NCI-H1436 (cell line): ENCODE measurements around the gene CCDC12.

Experiments used
- DNase-seq: peaks from one replicate; lab custom pipeline; 2025; lab: John Stamatoyannopoulos, UW

CCDC12 gene

DNA sequence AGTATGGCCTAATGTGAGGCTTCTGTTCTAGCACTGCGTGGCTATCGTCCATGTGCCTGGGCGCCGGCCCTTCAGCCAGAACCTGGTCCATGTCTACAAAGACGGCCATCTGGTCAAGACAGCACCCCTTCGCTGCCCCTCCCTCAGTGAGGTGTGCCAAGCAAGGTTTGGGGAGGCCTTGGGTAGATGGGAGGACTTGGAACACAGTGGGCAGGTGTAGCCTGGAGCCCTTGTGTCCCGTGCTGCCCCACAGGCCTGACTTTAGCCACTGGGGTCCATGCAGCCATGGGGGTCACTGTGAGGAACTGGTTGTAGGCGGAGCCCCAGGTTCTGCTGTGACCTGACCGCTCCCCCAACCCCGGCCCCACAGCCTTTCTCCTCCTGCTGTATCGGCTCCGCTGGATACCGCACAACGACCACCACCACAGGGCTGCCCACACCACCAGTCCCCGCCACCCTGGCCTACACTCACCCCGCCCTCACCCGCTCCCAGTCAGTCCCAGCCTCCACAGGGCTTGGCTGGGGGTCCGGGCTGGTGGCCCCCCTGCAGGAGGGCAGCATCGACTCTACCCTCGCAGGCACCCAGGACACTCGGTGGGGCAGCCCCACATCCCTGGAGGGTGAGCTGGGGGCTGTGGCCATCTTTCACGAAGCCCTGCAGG, 19.5 kb upstream of the CCDC12 start:
- DNase-seq, result no peak

DNA sequence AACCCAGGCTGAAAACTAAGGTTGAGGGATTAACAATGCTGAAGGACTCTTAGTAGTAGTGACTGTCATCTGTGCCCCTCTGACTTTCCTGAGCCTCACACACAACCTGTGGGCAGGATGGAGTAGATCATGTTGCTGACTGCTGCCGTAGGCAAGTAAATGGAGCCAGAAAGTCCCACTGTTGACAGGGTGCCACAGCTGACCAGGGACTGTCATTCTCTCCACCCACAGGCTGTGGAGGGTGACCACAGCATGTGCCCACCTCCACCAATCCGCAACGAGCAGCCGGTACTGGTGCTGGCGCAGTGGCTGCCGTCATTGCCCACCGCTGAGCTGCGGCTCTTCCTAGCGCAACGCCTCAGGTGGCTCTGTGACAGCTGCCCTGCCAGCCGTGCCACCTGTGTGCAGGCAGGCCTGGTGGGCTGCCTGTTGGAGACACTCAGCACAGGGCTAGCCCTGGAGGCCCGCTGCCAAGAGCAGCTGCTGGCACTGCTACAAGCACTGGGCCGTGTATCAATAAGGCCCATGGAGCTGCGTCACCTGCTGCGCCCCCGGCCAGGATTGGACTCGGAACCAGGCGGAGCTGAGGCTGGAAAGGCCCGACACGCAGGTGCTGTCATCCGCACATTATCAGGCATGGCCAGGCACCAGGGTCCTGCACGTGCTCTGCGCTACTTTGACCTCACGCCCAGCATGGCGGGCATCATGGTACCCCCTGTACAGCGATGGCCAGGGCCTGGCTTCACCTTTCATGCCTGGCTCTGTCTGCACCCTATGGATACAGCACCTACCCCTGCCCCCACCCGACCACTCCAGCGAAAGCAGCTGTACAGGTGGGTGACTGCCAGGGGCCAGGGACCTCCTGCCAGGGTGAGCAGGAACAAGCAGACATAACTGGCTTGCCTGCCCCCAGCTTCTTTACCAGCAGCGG, 18.5 kb upstream of the CCDC12 start:
- no peak for DNase-seq

DNA sequence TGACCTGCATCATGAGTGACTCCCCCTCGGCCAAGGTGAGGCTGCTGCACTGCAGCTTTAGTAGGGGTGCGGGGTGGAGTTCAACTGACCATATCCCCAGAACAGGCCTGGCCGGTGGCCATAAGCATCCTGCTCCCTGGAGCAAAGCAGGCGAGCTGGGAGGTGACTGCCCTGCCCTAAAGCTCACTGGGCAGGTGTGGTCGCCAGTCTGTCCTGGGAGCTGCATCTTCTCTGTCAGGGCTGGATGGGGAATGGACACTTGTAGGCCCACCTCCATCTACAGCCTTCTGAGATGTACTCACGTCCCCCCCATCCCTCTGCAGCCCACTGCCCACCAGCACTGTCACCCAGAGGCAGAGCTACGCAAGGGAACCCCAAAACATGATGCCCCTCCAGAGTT, 17.4 kb upstream of the CCDC12 start:
- no peak for DNase-seq

DNA sequence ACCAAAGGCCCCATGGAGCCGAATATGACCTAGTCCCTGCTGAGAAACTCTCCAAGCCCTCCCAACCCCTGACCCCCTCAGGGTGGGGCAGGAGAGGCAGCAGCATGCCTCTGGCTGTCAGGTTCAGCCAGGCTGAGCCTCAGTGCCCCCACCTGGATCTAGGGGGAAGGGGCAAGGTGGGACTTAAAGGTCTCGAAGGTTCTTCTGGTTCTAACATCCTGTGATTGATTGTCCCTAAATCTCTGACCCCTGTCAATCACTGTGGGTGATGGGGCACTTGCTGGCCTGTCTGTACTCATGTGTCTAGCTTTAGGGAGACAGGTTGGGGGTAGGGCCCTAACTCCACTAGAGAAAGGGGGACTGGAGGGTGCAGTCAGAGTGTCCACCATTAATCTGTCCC, 16.7 kb upstream of the CCDC12 start:
- DNase-seq, result no peak

DNA sequence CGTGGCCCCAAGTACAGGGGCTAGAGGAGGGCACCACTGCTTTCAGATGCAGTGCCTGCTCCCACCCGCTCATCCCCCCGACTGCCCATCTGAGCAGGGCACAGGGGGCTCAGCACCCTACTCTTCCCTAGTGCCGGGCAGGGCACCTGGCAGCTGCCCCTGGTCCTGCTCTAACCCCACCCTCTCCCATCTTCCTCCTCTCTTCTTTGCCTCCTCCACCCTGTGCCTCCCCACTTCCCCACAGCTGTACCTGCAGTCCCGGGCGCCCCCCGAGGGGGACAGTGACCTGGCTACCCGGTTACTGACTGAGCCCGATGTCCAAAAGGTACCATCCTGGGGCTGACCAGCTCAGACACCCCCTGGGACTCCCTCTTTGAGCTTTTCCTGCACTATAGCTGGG, 15.7 kb upstream of the CCDC12 start:
- no peak for DNase-seq

DNA sequence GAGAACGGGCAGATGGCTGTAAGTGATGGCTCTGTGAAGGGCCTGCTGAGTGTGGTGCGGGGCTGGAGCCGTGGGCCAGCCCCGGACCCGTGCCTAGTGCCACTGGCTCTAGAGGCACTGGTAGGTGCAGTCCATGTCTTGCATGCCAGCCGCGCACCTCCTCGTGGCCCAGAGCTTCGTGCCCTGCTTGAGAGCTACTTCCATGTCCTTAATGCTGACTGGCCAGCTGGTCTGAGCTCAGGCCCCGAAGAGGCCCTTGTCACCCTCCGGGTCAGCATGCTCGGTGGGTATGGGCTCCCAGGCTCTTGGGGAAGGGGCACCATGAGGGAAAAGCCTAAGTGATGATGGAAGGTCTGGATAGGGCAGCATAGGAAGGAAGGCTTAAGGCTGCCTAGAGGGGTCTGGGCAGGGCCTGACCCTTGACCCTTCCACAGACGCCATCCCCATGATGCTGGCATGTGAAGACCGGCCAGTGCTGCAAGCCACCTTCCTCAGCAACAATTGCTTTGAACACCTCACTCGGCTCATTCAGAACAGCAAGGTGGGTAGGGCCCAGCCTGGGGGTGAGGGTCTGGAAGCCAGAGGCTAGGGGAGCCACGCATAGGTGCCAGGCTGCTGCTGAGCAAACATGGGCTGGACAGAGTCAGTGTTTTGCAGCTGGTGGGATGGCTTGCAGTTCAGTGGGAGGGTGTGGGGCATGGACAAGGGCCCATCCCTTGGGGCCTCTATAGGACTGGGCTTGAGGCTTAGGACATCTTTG, 15.0 kb upstream of the CCDC12 start:
- DNase-seq, result no peak

DNA sequence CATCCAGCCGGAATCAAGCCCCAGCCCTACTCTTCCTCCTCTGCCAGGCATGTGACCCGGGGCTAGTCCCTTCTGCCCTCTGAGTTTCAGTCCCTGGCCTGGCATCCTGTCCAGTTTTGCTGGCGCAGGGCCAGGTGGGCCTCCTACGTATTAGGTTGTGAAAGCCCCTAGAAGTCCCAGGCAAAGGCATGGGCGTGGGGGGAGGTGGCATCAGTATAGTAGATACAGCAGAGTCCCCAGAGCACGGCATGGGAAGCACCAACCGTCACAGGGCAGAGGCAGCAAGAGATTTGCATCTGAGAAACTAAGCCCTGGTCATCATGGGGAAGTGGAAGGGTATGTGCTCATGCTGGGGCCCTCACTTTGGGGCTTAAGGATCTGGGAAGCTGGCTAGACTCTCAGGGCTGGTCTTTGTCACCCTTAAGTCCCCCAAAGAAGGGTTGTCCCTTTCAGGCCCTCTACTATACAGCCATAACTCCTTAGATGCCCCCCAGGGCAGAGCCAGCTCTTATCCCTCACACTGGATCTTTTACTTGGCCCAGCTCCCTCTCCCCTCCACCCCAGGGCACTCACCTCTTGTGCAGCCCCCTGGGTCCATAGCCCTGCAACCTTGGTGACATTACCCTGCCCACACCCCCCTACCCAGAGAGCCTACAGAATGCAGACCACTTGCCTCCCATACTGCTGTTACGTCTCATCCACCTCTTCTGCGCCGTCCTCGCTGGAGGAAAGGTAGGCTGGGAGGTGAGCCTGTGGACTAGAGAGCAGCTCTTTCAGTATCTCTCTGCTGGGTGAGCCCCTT, 14.2 kb upstream of the CCDC12 start:
- DNase-seq, result no peak

DNA sequence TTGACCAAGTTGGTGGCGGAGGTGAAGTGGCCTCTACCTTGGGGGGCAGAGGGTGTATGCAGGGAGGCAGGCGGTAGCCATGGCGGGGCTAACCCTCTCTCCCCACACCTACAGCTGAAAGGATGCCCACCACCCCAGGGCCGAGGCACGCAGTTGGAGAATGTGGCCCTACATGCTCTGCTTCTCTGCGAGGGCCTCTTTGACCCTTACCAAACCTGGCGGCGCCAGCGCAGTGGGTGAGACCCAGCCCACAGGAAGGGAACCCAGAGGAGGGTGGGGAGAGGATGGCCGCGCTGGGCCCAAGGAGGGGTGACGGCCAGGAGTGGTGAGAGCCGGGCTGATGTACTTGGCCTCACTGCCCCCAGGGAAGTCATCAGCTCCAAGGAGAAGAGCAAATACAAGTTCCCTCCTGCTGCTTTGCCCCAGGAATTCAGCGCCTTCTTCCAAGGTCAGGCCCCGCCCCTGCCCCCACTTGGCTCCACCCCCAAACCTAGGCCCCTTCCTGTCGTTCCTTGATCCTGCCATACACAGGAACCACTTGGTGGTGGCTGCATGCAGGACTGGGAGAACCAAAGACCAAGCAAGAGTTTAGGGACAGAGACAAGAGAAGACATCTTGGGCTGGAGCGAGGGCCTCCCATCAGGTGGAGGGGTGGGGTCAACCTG, 12.7 kb upstream of the CCDC12 start:
- DNase-seq, result no peak

DNA sequence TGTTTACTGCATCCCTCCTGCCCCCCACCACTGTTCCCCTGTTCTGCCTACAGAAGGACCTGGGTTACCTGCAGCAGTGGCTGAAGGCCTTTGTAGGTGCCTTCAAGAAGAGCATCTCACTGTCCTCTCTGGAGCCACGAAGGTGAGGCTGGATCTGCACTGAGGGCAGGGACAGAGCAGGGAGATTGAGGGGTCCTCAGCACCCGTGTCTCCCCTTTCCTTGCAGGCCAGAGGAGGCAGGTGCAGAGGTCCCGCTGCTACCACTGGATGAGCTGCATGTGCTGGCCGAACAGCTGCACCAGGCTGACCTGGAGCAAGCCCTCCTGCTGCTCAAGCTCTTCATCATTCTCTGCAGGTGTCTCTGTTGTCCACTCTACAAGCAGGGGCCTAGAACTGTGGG, 12.1 kb upstream of the CCDC12 start:
- no peak for DNase-seq

DNA sequence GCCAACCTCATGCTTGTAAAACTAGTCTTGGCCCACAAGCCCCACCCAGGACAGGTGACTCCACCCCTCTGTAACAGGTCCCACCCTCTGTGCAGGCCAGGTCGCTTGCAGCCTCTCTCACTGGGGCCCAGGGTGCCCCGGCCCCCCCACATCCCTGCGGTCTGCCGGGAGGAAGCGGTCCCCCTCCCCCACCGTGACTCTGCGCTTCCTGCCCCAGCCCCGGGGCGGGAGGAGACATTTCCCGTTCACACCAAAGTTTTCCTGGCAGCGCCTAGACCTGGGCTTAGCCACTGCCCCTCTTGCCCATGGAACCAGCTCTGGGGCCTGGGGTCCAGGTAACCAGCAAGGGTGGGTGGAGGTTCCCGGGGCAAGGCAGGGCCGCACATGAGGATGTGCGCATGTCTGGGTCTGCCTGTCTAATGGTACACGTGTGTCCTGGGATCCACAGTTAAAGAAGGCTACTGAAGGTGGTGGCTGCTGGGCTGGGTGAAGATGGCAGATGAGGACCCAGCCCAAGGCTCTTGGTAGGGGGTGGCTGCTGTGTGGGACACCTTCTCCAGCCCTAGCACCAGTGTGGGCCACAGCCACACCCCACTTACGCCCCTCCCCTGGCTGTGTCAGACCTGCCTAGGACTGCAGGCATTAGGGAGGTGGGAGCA, 11.3 kb upstream of the CCDC12 start:
- DNase-seq, result no peak

DNA sequence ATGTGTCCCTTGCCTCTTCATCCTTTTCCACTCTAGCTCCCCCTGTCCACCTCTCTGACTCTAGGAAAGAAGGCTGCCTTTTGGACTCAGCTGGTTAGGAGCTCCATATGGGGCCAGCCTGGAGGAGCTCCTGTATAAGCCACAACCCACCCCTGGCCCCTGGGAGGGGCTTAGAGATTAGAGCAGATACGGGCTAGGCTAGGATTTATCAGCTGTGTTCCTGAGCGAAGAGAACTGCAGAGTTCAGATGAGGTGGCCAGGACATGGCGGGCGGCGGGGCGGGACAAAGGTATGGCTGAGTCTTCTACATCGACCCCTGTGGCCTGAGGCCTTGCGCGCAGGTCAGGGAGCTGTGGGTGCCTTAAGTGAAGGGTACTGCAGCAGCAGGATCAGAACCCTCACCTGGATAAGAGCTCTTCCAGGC, 10.8 kb upstream of the CCDC12 start:
- no peak for DNase-seq

DNA sequence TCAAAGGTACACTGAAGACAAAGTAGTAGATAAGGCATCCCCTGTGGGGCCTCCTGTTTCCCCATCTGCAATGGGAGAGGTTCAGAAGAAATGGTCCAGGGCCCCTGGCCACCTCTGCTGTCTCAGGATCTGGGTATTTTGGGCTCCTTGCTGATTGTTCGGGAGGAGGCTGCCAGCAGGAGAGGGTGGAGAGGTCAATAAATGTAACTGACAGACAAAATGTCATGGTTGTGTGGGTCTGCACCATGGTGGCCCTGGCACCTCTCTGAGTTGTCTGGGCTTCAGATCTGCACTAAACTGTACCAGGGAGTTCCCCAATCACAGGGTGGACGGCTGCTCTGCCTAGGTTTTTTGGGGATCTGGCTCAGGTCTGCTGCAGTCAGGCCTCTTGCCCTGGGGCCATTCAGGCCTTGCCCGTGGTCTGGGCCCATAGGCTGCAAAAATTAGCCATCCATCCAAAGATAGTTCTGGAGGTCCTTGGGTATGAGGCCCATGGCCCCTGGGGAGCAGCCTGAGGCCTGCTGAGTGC, 10.3 kb upstream of the CCDC12 start:
- DNase-seq, result no peak

DNA sequence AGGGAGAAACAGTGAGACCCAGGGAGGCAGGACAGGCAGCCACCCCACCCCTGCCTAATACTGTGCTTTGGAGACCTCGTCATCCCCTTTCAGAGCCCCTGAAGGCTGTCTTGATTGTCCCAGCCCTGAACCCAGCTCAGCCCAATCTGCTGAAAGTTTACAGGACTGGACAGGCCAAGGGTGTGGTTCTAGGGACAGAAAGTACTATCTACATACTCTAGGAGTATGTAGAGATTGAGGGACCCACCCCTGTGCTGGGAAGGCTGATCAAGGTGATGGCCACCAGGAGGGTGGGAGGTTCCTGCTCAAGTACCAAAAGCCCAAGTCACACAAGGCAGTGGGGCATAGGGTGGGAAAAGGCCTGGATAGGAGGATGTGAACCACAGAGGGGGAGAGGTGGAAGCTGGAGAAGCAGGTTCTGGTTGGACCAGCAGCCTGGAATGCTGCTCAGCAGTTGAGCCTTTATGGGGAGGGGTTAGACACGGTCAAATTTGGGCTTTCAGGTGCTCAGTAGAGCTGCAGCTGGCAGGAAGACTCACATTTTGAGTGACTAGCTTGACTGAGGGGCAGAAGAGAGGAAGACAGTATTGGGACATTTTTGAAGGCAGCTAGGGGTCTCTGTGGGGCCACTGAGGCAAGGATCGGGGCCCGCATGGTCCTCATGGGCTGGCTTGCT, 9.6 kb upstream of the CCDC12 start:
- DNase-seq, result no peak

DNA sequence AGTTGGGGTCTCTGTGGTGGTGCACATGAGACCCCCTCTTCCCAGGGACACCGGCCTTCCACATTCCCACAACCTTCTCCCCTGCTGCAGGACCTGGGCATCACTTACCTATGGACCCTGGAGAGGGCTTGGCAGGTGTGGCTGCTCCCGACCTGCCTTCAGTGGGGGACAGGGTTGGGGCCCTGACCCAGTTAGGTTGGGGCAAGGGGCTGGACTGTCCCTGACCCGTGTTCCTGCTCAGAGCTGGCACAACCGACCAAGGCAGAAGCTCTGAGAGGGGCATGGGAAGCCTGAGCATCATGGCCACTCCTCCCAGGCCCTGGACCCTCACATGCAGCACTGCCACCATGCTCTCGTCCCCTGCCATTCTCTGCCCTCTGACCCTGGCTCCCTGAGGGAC, 9.0 kb upstream of the CCDC12 start:
- no peak for DNase-seq

DNA sequence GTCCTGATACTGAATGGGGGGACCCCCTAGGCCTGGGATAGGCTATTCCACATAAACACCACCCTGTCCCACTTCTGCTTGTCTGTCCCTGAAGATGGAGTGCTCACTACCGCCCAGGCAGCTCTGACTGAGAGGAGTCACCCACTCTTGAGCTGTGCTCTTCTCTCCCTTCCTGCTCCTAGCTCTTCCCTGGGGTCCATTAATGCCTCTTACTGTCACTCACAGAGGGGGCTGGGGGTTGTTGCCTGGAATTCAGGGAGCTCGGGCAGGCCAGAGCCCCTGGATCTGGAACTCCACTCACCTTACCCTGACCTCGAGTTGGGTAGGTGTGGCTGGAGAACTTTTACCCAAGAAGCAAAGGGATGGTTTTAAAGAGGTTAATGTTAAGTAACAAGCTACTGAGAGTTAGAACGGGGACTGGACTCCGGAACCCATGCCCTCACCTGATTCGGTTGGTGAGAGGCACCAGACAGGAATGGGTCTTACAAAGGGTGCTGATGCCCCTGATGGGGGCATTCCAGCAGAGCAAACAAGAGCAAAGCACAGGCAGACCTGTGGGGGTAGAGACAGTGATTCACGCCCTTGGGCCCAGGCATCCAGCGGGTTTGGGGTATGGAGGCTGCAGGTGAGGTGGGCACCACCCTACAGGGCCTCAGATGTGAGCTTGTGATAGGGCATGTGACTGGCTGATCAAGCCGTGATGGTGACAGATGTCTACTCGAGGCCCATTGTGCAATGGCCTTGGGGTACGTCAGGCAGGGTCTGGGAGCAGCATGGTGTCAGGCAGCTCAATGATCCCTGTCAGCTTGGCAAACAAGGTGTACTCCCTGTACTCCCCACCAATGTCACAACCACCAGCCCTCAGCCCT, 8.3 kb upstream of the CCDC12 start:
- no peak for DNase-seq

DNA sequence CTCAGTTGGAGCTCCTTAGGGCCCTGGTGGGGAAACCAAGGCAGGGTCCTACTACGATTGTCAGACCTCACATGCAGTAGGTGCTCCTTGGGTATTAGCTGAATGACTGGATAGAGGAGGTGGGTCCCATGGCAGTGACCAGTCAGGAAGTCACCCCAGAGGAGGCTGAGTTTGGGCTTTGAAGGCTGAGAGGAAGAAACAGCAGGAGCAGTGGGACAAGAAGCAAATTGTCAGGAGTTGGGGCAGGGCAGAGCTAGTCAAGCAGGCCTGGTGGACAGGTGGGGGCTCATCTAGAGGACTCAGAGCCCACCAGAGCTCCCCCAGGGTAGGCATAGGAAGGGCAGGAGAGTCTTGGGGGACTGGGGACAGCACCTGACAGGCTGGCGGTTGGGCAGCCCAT, 6.0 kb upstream of the CCDC12 start:
- no peak for DNase-seq

DNA sequence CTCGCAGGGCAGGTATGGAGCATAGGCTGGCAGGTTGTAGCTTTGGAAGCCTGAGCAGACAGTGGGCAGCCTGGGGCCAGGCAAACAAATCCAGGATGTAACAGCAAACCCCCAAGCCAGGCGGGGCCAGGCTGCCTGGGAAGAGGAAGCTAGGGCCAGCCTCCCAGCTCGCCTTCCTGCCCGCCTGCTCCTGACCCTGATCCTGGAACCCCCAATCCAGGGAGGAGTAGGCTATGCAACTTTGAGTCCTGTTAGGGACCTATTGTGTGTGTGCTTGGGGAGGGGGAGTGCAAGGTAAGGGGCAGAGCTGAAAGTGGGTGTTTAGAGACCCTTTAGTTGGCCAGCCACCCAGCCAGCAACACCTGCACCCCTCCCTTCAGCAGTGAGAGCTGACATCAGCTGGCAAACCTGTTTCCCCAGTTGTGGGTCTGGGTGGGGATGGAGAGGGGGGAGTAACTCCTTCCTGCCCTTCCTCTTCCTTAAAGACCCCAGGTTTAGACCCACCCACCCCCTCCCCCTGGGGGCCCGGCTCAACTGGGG, 5.5 kb upstream of the CCDC12 start:
- DNase-seq, result no peak

DNA sequence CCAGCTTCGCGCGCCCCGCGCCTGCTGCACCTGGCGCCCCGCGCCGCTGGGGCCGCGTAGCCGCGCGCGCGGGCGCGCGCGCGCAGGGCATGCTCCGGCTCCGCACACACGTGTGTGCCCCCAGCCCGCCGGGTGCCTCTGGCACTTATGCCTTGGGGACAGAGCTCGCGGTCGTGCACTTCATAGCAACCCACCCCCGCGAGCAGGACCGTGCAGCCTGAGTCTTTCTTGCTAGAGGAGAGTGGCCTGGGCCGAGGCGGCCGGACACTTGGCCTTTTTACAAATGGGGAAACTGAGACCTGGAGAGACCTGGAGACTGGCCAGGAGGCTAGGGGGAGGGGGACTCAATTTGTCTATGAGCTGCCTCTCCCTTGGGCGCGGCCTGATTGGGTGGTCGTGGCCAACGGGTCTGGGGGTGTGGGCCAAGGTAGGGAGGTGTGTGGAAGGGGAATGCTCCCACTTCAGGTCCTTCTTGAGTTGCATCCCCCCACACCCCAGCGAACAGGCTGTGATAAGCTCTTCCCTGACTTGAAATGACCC, 3.5 kb upstream of the CCDC12 start:
- DNase-seq, result no peak
